ENCODE measurements around the gene SDR42E1. TPM values are rescaled to one million over a fixed set of nuclear protein-coding genes. Genes with fewer than 3 reads are reported as not detected.

SDR42E1 gene
- total RNA-seq, 1 donor from 2014 or later: 0.37 TPM

- no peak overlapping the region for H3K4me3 ChIP-seq
- DNase-seq (ENCODE audit: low spot score): no peak
- H3K4me3 Mint-ChIP-seq: no peak overlapping the region
- no peaks in the 10 kb centered on the region for H3K79me2 ChIP-seq (ENCODE audit: low read depth)
- H3K36me3 Mint-ChIP-seq: peaks cover 2% of the 10 kb centered on the region
- no peaks in the 10 kb centered on the region for H3F3A ChIP-seq (ENCODE audit: low read depth)
- H3K27ac ChIP-seq: no peak overlapping the region
- peak overlapping the region; percentile 22 for H3K4me2 ChIP-seq
- H3K27me3 ChIP-seq: no peaks in the 10 kb centered on the region
- no peaks in the 10 kb centered on the region for H3K36me3 ChIP-seq
- peaks cover 18% of the 10 kb centered on the region for H3K4me1 Mint-ChIP-seq
- TF ChIP-seq EZH2phosphoT487 (IDR thresholded peaks at IDR 0.05) (no peak), CTCF (IDR thresholded peaks at IDR 0.05) (no peak), EZH2 (IDR thresholded peaks at IDR 0.05) (no peak)
- H3K9me3 Mint-ChIP-seq: peaks cover 17% of the 10 kb centered on the region
- H3K9me3 ChIP-seq (ENCODE audit: low read depth): peaks cover 4% of the 10 kb centered on the region
- H3K9ac ChIP-seq: no peak overlapping the region
- H3K4me1 ChIP-seq: peaks cover 14% of the 10 kb centered on the region
- no peaks in the 10 kb centered on the region for H4K20me1 ChIP-seq (ENCODE audit: low read depth)
- peaks cover 6% of the 10 kb centered on the region for H3K27me3 Mint-ChIP-seq (ENCODE audit: insufficient read depth, low read depth)
- H3K27ac Mint-ChIP-seq: peak overlapping the region; percentile 5
- no peak overlapping the region for H2AFZ ChIP-seq (replicated peaks)
These were observed 54.9 kb downstream of the SDR42E1 start for GRCh38 chr16:81956213-81956948.

DNA sequence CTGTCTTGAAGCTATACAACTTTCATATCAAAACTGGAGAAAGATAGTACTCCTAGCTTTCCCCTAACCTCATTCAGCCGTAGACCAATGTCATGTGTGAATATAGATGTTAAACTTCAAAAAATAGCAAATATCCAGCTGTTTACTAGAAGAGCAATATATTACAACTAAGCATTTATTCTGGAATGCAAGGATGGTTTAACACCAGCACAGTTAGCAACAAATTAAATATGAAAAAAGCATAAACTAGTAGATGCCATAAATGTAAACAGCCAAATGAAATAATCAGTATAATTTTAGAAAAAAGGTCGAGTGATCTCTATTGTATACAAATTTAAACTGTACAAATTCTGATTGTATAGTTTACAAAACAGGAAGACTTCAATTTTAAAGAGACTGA is 59.7 kb downstream of the SDR42E1 start:
- peaks cover 5% of the 10 kb centered on the region for H3K9me3 ChIP-seq (ENCODE audit: low read depth)
- Mint-ChIP-seq H3K27ac (no peak overlapping the region), H3K4me1 (peaks cover 17% of the 10 kb centered on the region), H3K36me3 (peaks cover 7% of the 10 kb centered on the region), H3K4me3 (no peak overlapping the region), H3K27me3 (ENCODE audit: insufficient read depth, low read depth) (peaks cover 4% of the 10 kb centered on the region), H3K9me3 (peaks cover 22% of the 10 kb centered on the region)
- no peak overlapping the region for H3K27ac ChIP-seq
- H3K4me1 ChIP-seq: peaks cover 14% of the 10 kb centered on the region
- DNase-seq (ENCODE audit: low spot score): no peak
- no peaks in the 10 kb centered on the region for H4K20me1 ChIP-seq (ENCODE audit: low read depth)
- H3F3A ChIP-seq (ENCODE audit: low read depth): no peaks in the 10 kb centered on the region
- H3K9ac ChIP-seq: no peak overlapping the region
- no peak overlapping the region for H3K4me2 ChIP-seq
- H3K36me3 ChIP-seq: no peaks in the 10 kb centered on the region
- TF ChIP-seq EZH2 (IDR thresholded peaks at IDR 0.05): no peak
- TF ChIP-seq EZH2phosphoT487 (IDR thresholded peaks at IDR 0.05): no peak
- no peak for TF ChIP-seq CTCF (IDR thresholded peaks at IDR 0.05)
- no peaks in the 10 kb centered on the region for H3K79me2 ChIP-seq (ENCODE audit: low read depth)
- no peak overlapping the region for H2AFZ ChIP-seq (replicated peaks)
- no peak overlapping the region for H3K4me3 ChIP-seq
- H3K27me3 ChIP-seq: no peaks in the 10 kb centered on the region

DNA sequence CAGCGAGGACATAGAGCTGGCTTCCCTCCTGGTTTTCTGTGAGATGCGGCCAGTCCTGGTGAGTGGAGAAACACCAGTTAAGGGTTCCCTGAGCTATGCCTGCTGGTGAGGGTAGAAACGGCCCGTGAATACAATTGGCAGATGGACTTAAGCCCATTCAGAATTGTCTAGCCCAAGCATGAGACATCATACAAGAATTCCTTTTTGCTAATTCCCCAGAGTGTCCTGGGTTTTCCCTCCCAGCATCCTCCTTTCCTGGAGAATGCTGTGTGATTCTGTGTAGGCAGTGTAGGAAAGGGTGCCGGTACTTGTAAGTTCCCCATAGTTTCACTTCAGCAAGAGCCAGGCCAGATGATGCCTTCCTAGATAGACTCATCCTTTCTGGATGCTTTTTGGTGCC is 65.1 kb downstream of the SDR42E1 start:
- no peak for DNase-seq (ENCODE audit: low spot score)
- Mint-ChIP-seq H3K36me3 (peaks cover 4% of the 10 kb centered on the region), H3K4me3 (no peak overlapping the region), H3K9me3 (peaks cover 8% of the 10 kb centered on the region), H3K4me1 (peaks cover 33% of the 10 kb centered on the region), H3K27me3 (ENCODE audit: insufficient read depth, low read depth) (no peaks in the 10 kb centered on the region), H3K27ac (no peak overlapping the region)
- Histone ChIP-seq H3K79me2 (ENCODE audit: low read depth) (no peaks in the 10 kb centered on the region), H3K4me3 (no peak overlapping the region), H2AFZ (replicated peaks) (no peak overlapping the region), H3F3A (ENCODE audit: low read depth) (peaks cover 10% of the 10 kb centered on the region), H4K20me1 (ENCODE audit: low read depth) (no peaks in the 10 kb centered on the region), H3K4me1 (peaks cover 14% of the 10 kb centered on the region), H3K36me3 (no peaks in the 10 kb centered on the region), H3K9me3 (ENCODE audit: low read depth) (no peaks in the 10 kb centered on the region), H3K27me3 (no peaks in the 10 kb centered on the region), H3K9ac (no peak overlapping the region), H3K27ac (no peak overlapping the region), H3K4me2 (no peak overlapping the region)
- TF ChIP-seq EZH2 (IDR thresholded peaks at IDR 0.05) (no peak), CTCF (IDR thresholded peaks at IDR 0.05) (no peak)
